HG03460 (cell line): Measurements from ENCODE around the gene NYAP1.
"Not testable (repeated sequence)": the region's sequence is repeated elsewhere in the genome, so short reads cannot be mapped to it uniquely, and the experiment has no call there.

Experiments
- ATAC-seq: cut with Tn5 transposase; IDR thresholded peaks from one replicate; pipeline ENCODE4 v1.9.1; 2021; ENCODE audit not compliant: unreplicated experiment

The NYAP1 gene

DNA sequence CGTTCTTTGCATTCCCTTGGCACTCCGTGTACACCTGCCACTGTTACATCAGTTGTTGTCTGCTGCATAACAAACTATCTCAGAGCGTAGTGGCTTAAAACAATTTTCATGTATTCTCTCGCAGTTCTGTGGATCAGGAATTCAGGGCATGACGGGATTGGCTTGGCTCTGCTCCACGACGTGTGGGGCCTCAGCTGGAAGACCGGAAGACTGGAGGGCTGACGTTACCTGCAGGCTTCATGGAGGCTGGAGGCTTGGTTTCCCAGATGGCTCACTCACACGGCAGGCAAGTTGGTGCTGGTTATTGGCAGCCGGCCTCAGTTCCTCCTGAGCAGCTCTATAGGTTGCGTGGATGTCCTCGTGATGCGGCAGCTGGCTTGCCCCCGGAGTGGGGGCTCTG lies 25.5 kb downstream of the NYAP1 start:
- no peak for ATAC-seq

DNA sequence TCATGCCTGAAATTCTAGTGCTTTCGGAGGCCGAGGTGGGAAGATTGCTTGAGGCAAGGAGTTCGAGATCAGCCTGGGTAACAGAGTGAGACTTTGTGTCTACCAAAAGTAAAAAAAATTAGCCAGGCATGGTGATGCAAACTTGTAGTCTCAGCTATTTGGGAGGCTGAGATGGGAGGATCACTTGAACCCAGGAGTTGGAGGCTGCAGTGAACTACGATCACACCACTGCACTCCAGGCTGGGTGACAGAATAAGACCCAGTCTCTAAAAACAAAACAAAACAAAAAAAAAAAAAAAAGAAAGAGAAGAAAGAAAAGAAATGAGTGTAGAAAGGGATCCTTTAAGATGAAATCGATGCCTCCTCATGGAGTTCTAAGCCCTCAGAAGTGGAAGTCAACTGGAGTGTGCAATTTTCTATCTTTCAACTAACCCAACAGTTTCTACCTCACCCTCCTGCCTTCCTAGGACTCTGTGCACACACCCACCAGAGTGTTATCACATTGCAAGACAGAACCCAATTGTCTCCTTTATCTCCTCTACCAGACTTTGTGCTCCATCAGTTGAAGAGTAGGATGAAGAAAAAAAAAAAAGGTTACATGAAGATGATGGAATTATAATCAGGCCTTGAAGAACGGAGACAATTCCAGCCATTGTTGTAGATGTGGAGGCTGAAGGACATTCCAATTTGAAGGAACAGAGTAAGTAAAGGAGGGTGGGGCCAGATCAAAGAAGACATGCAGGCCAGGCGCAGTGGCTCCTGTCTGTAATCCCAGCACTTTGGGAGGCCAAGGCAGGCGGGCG lies 26.9 kb downstream of the NYAP1 start:
- no peak for ATAC-seq

DNA sequence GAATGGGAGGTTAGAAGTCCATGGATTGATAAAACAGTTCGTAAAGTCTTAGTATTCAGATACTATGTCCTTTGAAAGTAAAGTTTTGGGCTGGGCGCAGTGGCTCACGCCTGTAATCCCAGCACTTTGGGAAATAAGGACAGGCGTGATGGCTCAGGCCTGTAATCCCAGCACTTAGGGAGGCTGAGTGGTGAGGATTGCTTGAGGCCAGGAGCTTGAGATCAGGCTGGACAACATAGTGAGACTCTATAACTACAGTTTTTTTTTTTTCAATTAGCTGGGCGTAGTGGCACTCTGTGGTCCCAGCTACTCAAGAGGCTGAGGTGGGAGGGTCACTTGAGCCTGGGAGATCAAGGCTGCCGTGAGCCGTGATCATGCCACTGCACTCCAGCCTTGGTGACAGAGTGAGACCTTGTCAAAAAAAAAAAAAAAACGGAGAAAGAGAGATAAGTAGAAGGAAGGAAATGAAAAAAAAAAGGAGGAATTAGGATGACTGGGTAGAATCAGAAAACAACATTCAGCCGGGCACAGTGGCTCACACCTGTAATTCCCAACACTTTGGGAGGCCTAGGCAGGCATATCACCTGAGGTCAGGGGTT lies 29.6 kb downstream of the NYAP1 start:
- ATAC-seq, result no peak

GRCh38 chr7:100515072-100515532 lies 31.4 kb downstream of the NYAP1 start:
- ATAC-seq, result no peak

GRCh38 chr7:100516135-100516812 lies 32.5 kb downstream of the NYAP1 start:
- no peak for ATAC-seq

DNA sequence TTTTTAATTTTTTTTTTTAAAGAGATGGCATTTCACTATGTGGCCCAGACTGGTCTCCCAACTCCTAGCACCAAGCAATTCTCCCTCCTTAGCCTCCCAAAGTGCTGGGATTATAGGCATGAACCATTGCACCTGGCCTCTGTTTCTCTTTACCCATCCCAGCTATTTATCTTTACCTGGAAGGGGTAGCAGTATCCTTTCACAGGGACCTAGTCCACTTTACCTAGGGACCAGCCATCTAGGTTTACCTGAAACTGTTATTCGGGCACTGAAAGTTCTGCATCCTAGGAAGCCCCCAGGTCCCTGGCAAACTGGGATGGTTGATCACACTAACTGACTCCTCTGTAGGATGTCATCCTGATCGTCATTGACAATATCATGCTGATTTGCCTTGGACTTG lies 33.6 kb downstream of the NYAP1 start:
- ATAC-seq, result no peak

- ATAC-seq, result no peak
Observed at GRCh38 chr7:100519580-100519979, 35.9 kb downstream of the NYAP1 start.

GRCh38 chr7:100520138-100520537 lies 36.4 kb downstream of the NYAP1 start:
- ATAC-seq, result no peak

GRCh38 chr7:100521076-100521475 lies 37.3 kb downstream of the NYAP1 start:
- ATAC-seq, result no peak

DNA sequence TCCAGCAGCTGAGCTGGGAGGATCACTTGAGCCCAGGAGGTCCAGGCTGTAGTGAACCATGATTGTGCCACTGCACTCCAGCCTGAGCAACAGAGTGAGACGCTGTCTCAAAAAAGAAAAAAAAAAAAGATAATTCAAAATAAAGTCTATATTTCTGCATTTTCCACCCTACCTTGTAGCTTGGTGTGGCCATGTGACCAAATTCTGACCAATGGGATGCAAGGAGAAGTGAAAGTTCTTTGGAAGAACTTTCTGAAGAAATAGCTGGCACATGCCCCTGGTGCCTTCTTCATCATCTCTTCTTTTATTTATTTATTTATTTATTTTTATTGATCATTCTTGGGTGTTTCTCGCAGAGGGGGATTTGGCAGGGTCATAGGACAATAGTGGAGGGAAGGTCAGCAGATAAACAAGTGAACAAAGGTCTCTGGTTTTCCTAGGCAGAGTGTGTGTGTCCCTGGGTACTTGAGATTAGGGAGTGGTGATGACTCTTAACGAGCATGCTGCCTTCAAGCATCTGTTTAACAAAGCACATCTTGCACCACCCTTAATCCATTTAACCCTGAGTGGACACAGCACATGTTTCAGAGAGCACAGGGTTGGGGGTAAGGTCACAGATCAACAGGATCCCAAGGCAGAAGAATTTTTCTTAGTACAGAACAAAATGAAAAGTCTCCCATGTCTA lies 38.3 kb downstream of the NYAP1 start:
- not testable (repeated sequence) for ATAC-seq

DNA sequence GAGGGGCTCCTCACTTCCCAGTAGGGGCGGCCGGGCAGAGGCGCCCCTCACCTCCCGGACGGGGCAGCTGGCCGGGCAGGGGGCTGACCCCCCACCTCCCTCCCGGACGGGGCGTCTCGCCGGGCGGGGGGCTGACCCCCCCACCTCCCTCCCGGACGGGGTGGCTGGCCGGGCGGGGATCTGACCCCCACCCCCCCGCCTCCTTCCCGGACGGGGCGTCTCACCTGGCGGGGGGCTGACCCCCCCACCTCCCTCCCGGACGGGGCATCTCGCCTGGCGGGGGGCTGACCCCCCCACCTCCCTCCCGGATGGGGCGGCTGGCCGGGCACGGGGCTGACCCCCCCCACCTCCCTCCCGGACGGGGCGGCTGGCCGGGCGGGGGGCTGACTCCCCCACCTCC lies 39.5 kb downstream of the NYAP1 start:
- not testable (repeated sequence) for ATAC-seq

DNA sequence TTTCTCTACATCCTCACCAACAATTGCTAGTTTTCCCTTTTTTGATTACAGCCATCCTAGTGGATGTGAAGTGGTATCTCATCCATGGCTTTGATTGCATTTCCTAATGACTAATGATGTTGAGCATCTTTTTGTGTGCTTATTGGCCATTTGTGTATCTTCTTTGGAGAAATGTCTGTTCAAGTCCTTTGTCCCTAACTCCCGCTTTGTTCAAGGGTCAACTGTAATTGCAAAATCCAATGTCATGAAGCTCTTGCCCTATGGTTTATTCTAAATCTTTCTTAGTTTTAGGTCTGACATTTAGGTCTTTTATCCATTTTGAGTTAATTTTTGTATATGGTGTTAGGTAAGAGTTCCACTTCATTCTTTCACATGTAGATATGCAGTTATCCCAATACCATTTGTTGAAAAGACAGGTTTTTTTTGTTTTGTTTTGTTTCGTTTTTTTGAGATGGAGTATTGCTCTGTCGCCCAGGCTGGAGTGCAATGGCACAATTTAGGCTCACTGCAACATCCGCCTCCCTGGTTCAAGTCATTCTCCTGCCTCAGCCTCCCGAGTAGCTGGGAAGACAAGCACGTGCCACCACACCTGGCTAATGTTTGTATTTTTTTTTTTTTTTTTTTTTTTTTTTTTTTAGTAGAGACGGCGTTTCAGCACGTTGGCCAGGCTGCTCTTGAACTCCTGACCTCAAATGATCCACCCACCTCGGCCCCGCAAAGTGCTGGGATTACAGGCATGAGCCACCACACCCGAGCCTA lies 44.6 kb downstream of the NYAP1 start:
- not testable (repeated sequence) for ATAC-seq

DNA sequence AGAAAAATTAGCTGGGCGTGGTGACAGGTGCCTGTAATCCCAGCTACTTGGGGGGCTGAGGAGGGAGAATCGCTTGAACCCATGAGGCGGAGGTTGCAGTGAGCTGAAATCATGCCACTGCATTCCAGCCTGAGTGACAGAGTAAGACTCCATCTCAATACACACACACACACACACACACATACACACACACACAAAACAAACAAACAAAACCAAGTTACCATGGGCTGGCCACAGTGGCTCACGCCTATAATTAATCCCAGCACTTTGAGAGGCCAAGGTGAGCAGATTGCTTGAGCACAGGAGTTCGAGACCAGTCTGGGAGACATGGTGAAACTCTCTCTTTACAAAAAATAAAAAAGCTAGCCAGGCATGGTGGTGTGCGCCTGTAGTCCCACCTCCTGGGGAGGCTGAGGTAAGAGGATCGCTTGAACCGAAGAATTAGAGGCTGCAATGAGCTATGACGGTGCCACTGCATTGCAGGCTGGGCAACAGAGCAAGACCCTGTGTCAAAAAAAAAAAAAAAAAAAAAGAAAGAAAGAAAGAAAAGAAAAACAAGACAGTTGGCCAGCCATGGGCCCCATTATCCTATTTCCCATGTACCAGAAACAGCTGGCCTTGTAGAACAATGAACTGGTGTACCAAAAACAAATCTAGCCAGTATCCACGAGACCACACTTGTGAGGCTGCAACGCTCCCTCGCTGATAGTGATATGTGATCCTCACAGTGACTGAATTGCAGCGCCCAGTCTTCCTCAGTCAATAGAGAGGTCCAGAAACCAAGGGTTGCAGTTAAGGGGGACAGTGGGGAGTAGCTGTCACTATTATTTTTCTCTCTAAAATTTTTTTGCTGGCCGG lies 48.7 kb downstream of the NYAP1 start:
- no peak for ATAC-seq

DNA sequence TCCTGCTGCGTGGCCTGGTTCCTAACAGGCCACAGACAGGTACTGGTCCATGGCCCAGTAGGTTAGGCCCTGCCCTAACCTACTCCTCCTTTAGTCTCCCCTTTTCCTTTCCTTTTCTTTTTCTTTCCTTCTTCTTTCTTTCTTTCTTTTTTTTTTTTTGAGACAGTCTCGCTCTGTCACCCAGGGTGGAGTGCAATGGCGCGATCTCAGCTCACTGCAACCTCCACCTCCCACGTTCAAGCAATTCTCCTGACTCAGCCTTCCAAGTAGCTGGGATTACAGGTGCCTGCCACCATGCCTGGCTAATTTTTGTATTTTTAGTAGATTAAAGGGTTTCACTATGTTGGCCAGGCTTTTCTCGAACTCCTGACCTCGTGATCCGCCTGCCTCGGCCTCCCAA lies 52.3 kb downstream of the NYAP1 start:
- ATAC-seq, result not testable (repeated sequence)

DNA sequence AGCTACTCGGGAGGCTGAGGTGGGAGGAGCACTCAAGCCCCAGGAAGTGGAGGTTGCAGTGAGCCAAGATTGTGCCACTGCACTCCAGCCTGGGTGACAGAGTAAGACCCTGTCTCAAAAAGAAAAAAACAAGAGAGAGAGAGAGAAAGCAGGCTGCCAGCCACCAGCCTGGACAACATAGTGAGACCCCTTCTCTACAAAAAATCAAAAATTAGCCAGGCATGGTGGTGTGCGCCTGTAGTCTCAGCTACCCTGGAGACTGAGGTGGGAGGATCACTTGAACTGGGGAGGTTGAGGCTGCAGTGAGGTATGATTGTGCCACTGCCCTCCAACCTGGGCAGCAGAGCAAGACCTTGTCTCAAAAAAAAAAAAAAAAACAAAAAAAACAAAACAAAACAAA lies 53.0 kb downstream of the NYAP1 start:
- ATAC-seq, result not testable (repeated sequence)

DNA sequence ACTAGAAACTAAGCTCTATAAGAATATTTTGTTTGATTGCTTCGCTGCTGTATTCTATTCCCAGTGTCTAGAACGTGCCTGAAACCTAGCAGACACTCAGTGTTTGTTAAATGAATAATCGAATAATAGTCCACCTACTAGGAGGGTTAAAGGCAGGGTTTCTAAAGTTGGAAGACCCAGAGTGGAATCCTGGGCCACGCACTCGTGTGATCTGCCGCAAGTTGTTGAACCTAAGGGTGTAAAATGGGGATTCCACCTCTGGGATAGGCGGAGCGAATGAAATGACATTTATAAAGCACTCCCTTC lies 54.6 kb downstream of the NYAP1 start:
- no peak for ATAC-seq

- peak; percentile 95 for ATAC-seq
Observed at GRCh38 chr7:100538654-100539435, 55.1 kb downstream of the NYAP1 start, which contains the start of gene AGFG2. Gene AGFG2 (plus strand): TSS chr7:100539203. CDS start chr7:100539347, 144 bp downstream.

GRCh38 chr7:100539436-100540006 lies 55.8 kb downstream of the NYAP1 start:
- ATAC-seq, result no peak
